Neural cell (in vitro differentiated cells): ENCODE data around the gene MERTK.

ENCODE experiments used
- EP300 ChIP-seq: fragments of 450-650 bp; conservative IDR thresholded peaks from 2 replicates; pipeline ENCODE4 v1.6.1; 2014; ENCODE audit warnings: antibody characterized with exemption, mild to moderate bottlenecking, moderate library complexity; ENCODE audit not compliant: poor library complexity, severe bottlenecking
- EZH2 ChIP-seq: fragments of 200-600, 300-800 bp; shearing (Covaris generic), sonication (generic); IDR thresholded peaks from 2 replicates; pipeline ENCODE4 v1.6.1; 2014; ENCODE audit warnings: antibody characterized with exemption, low read length, borderline replicate concordance, mild to moderate bottlenecking; ENCODE audit not compliant: insufficient read depth, poor library complexity, severe bottlenecking
- POLR2AphosphoS5 ChIP-seq: IDR thresholded peaks from 2 replicates; pipeline ENCODE4 v1.6.1; 2012
- SMC3 ChIP-seq: fragments of 450-650 bp; conservative IDR thresholded peaks from 2 replicates; pipeline ENCODE4 v1.6.1; 2014; ENCODE audit warnings: antibody characterized with exemption, mild to moderate bottlenecking, moderate library complexity; ENCODE audit not compliant: poor library complexity
- TAF1 ChIP-seq: IDR thresholded peaks from 2 replicates; pipeline ENCODE4 v1.6.1; 2012; ENCODE audit warnings: low read depth
- TF ChIP-seq, protein P1 (sequence below): fragments of 450-650 bp; IDR thresholded peaks from 2 replicates; pipeline ENCODE4 v1.5.1; 2014; ENCODE audit warnings: antibody characterized with exemption, mild to moderate bottlenecking, moderate library complexity; ENCODE audit not compliant: poor library complexity, severe bottlenecking
- TF ChIP-seq, protein P2 (sequence below): IDR thresholded peaks from 2 replicates; pipeline ENCODE4 v1.6.1; 2012; ENCODE audit warnings: borderline replicate concordance

DNA sequence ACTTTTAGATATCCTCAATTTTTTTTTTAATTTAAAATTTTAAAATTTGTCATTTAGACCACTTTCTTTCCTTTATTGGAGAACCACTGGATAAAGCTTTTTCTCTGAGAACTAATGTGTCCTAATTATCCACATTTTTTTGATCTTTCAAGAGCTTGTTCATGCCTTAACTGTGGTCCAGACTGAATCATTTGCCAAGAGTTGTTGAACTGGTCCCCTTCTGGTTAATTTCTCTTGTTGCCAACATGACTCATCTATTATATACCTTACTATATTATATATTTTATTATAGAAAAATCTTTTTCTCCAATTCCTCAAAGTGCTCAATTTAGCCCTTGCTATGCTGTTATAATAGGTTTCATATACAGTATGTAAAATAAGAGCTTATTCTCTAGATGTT is 103.5 kb downstream of the MERTK start:
- TF ChIP-seq, protein P1, sequence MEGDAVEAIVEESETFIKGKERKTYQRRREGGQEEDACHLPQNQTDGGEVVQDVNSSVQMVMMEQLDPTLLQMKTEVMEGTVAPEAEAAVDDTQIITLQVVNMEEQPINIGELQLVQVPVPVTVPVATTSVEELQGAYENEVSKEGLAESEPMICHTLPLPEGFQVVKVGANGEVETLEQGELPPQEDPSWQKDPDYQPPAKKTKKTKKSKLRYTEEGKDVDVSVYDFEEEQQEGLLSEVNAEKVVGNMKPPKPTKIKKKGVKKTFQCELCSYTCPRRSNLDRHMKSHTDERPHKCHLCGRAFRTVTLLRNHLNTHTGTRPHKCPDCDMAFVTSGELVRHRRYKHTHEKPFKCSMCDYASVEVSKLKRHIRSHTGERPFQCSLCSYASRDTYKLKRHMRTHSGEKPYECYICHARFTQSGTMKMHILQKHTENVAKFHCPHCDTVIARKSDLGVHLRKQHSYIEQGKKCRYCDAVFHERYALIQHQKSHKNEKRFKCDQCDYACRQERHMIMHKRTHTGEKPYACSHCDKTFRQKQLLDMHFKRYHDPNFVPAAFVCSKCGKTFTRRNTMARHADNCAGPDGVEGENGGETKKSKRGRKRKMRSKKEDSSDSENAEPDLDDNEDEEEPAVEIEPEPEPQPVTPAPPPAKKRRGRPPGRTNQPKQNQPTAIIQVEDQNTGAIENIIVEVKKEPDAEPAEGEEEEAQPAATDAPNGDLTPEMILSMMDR: no peak
- no peak for TF ChIP-seq POLR2AphosphoS5
- TF ChIP-seq TAF1: no peak
- no peak for TF ChIP-seq SMC3
- TF ChIP-seq, protein P2, sequence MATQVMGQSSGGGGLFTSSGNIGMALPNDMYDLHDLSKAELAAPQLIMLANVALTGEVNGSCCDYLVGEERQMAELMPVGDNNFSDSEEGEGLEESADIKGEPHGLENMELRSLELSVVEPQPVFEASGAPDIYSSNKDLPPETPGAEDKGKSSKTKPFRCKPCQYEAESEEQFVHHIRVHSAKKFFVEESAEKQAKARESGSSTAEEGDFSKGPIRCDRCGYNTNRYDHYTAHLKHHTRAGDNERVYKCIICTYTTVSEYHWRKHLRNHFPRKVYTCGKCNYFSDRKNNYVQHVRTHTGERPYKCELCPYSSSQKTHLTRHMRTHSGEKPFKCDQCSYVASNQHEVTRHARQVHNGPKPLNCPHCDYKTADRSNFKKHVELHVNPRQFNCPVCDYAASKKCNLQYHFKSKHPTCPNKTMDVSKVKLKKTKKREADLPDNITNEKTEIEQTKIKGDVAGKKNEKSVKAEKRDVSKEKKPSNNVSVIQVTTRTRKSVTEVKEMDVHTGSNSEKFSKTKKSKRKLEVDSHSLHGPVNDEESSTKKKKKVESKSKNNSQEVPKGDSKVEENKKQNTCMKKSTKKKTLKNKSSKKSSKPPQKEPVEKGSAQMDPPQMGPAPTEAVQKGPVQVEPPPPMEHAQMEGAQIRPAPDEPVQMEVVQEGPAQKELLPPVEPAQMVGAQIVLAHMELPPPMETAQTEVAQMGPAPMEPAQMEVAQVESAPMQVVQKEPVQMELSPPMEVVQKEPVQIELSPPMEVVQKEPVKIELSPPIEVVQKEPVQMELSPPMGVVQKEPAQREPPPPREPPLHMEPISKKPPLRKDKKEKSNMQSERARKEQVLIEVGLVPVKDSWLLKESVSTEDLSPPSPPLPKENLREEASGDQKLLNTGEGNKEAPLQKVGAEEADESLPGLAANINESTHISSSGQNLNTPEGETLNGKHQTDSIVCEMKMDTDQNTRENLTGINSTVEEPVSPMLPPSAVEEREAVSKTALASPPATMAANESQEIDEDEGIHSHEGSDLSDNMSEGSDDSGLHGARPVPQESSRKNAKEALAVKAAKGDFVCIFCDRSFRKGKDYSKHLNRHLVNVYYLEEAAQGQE: no peak
- TF ChIP-seq EZH2: no peak
- no peak for TF ChIP-seq EP300
